HepG2 (cell line): ENCODE results near the gene CRNKL1. TPM values are rescaled to one million over a fixed set of nuclear protein-coding genes. Genes with fewer than 3 reads are reported as not detected.
A peak's percentile ranks its signal among the peaks of the same experiment; 100 is the strongest.

Experiments
- CBX2 ChIP-seq, 2 experiments: fragments of 200-600 bp in 1 of 2; sonication (generic); formaldehyde crosslinking in 1 of 2; IDR thresholded peaks; 2 replicates each; pipeline versions ENCODE4 v1.7.0 to v1.8.1; 2018 to 2022; ENCODE audit warnings: low read depth in 2 of 2, low read length in 1 of 2, mild to moderate bottlenecking in 1 of 2, missing genetic modification reagents in 1 of 2
- DNMT3B ChIP-seq: conservative IDR thresholded peaks from 2 replicates; pipeline ENCODE4 v1.6.1; 2016; ENCODE audit warnings: missing biosample characterization, control low read depth
- HHEX ChIP-seq: IDR thresholded peaks from 2 replicates; pipeline ENCODE4 v1.6.1; 2016; ENCODE audit warnings: control low read depth
- MAFG ChIP-seq: sonication (generic); formaldehyde crosslinking; IDR thresholded peaks from 2 replicates; pipeline ENCODE4 v1.5.1; 2020; ENCODE audit warnings: mild to moderate bottlenecking, missing genetic modification reagents
- NCOR1 ChIP-seq: fragments of 200-600 bp; sonication (generic); IDR thresholded peaks from 2 replicates; pipeline ENCODE4 v1.7.0; 2017; ENCODE audit warnings: antibody characterized with exemption, low read length, borderline replicate concordance
- NR2C2 ChIP-seq: sonication (generic); formaldehyde crosslinking; IDR thresholded peaks from 2 replicates; pipeline ENCODE4 v1.4.0; 2020; ENCODE audit warnings: missing genetic modification reagents, mild to moderate bottlenecking, moderate library complexity, borderline replicate concordance
- POLR2G ChIP-seq: fragments of 200-400 bp; formaldehyde crosslinking; IDR thresholded peaks from 2 replicates; pipeline ENCODE4 v1.6.1; 2018; ENCODE audit warnings: mild to moderate bottlenecking, low read depth, low read length, moderate library complexity
- PREB ChIP-seq: sonication (generic); formaldehyde crosslinking; IDR thresholded peaks from 2 replicates; pipeline ENCODE4 v1.4.0; 2020; ENCODE audit warnings: missing genetic modification reagents
- SOX5 ChIP-seq: IDR thresholded peaks from 2 replicates; pipeline ENCODE4 v1.6.1; 2016; ENCODE audit warnings: borderline replicate concordance
- TBX2 ChIP-seq: sonication (generic); formaldehyde crosslinking; IDR thresholded peaks from 2 replicates; pipeline ENCODE4 v1.5.0; 2020; ENCODE audit warnings: missing genetic modification reagents, mild to moderate bottlenecking, borderline replicate concordance
- ZNF317 ChIP-seq: sonication (generic); formaldehyde crosslinking; IDR thresholded peaks from 2 replicates; pipeline ENCODE4 v1.5.0; 2020; ENCODE audit warnings: mild to moderate bottlenecking, missing genetic modification reagents
- ZNF335 ChIP-seq: sonication (generic); formaldehyde crosslinking; IDR thresholded peaks from 2 replicates; pipeline ENCODE4 v1.4.0; 2020; ENCODE audit warnings: missing genetic modification reagents
- ZNF746 ChIP-seq: sonication (generic); formaldehyde crosslinking; IDR thresholded peaks from 2 replicates; pipeline ENCODE4 v1.8.0; 2022; ENCODE audit warnings: mild to moderate bottlenecking, missing genetic modification reagents
- ZNF790 ChIP-seq: sonication (generic); formaldehyde crosslinking; IDR thresholded peaks from 2 replicates; pipeline ENCODE4 v1.8.0; 2022; ENCODE audit warnings: missing genetic modification reagents, mild to moderate bottlenecking, borderline replicate concordance
- polyA plus RNA-seq, 8 experiments: library from polyadenylated mRNA; depleted of rRNA in 3 of 8; stranded (reverse) in 7 of 8; unstranded in 1 of 8; fragments of >200 nt; fragmentation: Illumina TruSeq in 4 of 8; extraction: Trizol in 4 of 8; gene quantifications; 2 replicates each; pipeline versions ENCODE4 v1.2.1 to v1.2.3, GENCODE V29; 2011 to 2016; ENCODE audit warnings: low read depth in 4 of 8, missing spikeins in 1 of 8, mixed read lengths in 1 of 8; ENCODE audit not compliant: insufficient read depth in 1 of 8
- total RNA-seq, 5 experiments: library from RNA; depleted of rRNA; stranded (reverse); fragments of >200 nt; fragmentation: Illumina TruSeq; extraction: Trizol; gene quantifications; 2 replicates each; pipeline ENCODE4 v1.2.3, GENCODE V29; 2016; ENCODE audit warnings: low read depth in 1 of 5
- TF ChIP-seq, protein P1 (sequence below), 2 experiments: IDR thresholded peaks; 2 replicates each; pipeline ENCODE4 v1.6.1; 2011 to 2012; ENCODE audit warnings: low read length in 2 of 2, borderline replicate concordance in 1 of 2, low read depth in 1 of 2, mild to moderate bottlenecking in 1 of 2, moderate library complexity in 1 of 2
- TF ChIP-seq, protein P2 (sequence below): sonication (generic); formaldehyde crosslinking; IDR thresholded peaks from 2 replicates; pipeline ENCODE4 v1.4.0; 2020; ENCODE audit warnings: mild to moderate bottlenecking, missing genetic modification reagents, borderline replicate concordance
- TF ChIP-seq, protein P3 (sequence below): sonication (generic); formaldehyde crosslinking; IDR thresholded peaks from 2 replicates; pipeline ENCODE4 v1.4.0; 2020; ENCODE audit warnings: missing genetic modification reagents, borderline replicate concordance

The CRNKL1 gene
- total and polyA plus RNA-seq, 2 of the 13 experiments (the other 11 are each of a cell fraction or from before 2014, with no cell fraction given): 12.3 to 64.5 TPM

DNA sequence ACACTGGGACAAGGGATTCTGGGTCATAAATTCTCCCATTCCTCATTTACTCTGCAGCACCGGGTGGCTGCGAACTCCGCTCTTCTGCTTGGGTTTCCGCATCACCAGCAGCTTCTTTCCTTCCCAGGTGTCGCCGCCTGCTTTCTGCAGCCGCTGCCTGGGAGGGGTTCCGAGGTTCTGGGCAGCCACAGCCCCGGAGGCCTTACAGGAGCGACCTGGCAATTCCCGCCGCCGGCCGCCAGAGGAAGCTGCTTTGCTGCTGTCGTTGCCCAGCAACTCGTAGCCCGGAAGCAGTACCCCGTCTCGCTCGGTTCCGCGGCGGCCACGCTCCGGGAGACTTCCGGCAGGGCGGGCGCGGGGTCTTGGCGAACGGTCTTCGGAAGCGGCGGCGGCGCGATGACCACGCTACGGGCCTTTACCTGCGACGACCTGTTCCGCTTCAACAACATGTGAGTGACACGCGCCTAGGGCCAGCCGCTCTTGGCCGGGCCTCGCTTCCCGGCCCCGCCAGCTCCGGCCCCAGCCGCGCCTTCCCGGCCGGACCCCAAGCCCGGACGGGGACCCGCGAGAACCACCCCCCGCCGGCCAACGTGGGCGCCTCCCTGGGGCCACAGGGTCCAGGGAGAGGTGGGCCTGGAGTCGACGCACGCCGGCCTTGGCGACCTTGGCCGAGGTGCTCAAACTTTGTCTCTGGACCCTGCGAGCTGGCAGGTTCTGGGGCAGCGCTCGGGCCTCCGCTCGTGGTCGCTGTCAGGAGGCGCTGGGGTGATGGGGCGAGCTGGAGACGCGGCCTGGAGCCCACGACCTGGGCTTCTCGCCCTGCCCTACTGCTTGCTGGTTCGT lies 35.0 kb downstream of the CRNKL1 start, which contains the start of gene NAA20 (continued):
- TF ChIP-seq, protein P1, sequence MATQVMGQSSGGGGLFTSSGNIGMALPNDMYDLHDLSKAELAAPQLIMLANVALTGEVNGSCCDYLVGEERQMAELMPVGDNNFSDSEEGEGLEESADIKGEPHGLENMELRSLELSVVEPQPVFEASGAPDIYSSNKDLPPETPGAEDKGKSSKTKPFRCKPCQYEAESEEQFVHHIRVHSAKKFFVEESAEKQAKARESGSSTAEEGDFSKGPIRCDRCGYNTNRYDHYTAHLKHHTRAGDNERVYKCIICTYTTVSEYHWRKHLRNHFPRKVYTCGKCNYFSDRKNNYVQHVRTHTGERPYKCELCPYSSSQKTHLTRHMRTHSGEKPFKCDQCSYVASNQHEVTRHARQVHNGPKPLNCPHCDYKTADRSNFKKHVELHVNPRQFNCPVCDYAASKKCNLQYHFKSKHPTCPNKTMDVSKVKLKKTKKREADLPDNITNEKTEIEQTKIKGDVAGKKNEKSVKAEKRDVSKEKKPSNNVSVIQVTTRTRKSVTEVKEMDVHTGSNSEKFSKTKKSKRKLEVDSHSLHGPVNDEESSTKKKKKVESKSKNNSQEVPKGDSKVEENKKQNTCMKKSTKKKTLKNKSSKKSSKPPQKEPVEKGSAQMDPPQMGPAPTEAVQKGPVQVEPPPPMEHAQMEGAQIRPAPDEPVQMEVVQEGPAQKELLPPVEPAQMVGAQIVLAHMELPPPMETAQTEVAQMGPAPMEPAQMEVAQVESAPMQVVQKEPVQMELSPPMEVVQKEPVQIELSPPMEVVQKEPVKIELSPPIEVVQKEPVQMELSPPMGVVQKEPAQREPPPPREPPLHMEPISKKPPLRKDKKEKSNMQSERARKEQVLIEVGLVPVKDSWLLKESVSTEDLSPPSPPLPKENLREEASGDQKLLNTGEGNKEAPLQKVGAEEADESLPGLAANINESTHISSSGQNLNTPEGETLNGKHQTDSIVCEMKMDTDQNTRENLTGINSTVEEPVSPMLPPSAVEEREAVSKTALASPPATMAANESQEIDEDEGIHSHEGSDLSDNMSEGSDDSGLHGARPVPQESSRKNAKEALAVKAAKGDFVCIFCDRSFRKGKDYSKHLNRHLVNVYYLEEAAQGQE (IDR thresholded peaks at IDR 0.05; ENCODE audit: borderline replicate concordance in 1 of 2, low read depth in 1 of 2, low read length in 2 of 2): peak in 1 of 2 experiments; percentile 35; a peak in 1 of 4 replicates
- no peak for TF ChIP-seq CBX2 (IDR thresholded peaks at IDR 0.05; ENCODE audit: low read depth, low read length)
- no peak for TF ChIP-seq CBX2 (CRISPR knock-in tag; IDR thresholded peaks at IDR 0.05; ENCODE audit: low read depth)
- TF ChIP-seq HHEX (CRISPR knock-in tag): no peak
- peak; percentile 100 for TF ChIP-seq NR2C2 (CRISPR knock-in tag)
- TF ChIP-seq SOX5 (CRISPR knock-in tag): peak; percentile 78
- TF ChIP-seq TBX2 (CRISPR knock-in tag): peak; percentile 95
- TF ChIP-seq DNMT3B: no peak
- peak; percentile 74 for TF ChIP-seq MAFG (CRISPR knock-in tag)
- TF ChIP-seq NCOR1: peak; percentile 30; the same call in 1 of the 2 replicates
- TF ChIP-seq PREB (CRISPR knock-in tag): no peak
- TF ChIP-seq, protein P2, sequence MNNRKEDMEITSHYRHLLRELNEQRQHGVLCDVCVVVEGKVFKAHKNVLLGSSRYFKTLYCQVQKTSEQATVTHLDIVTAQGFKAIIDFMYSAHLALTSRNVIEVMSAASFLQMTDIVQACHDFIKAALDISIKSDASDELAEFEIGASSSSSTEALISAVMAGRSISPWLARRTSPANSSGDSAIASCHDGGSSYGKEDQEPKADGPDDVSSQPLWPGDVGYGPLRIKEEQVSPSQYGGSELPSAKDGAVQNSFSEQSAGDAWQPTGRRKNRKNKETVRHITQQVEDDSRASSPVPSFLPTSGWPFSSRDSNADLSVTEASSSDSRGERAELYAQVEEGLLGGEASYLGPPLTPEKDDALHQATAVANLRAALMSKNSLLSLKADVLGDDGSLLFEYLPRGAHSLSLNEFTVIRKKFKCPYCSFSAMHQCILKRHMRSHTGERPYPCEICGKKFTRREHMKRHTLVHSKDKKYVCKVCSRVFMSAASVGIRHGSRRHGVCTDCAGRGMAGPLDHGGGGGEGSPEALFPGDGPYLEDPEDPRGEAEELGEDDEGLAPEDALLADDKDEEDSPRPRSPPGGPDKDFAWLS (CRISPR knock-in tag): peak; percentile 65; the same call in 1 of the 2 replicates
- 0 out of 2 replicates have a peak, but pooled peaks have one; percentile 77 for TF ChIP-seq ZNF746 (CRISPR knock-in tag)
- TF ChIP-seq ZNF335 (CRISPR knock-in tag): no peak; the same call in 1 of the 2 replicates
- TF ChIP-seq, protein P3, sequence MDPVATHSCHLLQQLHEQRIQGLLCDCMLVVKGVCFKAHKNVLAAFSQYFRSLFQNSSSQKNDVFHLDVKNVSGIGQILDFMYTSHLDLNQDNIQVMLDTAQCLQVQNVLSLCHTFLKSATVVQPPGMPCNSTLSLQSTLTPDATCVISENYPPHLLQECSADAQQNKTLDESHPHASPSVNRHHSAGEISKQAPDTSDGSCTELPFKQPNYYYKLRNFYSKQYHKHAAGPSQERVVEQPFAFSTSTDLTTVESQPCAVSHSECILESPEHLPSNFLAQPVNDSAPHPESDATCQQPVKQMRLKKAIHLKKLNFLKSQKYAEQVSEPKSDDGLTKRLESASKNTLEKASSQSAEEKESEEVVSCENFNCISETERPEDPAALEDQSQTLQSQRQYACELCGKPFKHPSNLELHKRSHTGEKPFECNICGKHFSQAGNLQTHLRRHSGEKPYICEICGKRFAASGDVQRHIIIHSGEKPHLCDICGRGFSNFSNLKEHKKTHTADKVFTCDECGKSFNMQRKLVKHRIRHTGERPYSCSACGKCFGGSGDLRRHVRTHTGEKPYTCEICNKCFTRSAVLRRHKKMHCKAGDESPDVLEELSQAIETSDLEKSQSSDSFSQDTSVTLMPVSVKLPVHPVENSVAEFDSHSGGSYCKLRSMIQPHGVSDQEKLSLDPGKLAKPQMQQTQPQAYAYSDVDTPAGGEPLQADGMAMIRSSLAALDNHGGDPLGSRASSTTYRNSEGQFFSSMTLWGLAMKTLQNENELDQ (CRISPR knock-in tag): no peak; the same call in 1 of the 2 replicates
- peak; percentile 90; the same call in 1 of the 2 replicates for TF ChIP-seq ZNF790 (CRISPR knock-in tag)
- TF ChIP-seq ZNF317: peak; percentile 89
- TF ChIP-seq POLR2G: peak; percentile 93
